DMS79 treated with DMSO at 0.1 percent for 48 hours (cell line): ENCODE measurements around the gene ZCCHC12.

Experiments
- DNase-seq: peaks from one replicate; lab custom pipeline; 2025; lab: John Stamatoyannopoulos, UW

ZCCHC12 gene

DNA sequence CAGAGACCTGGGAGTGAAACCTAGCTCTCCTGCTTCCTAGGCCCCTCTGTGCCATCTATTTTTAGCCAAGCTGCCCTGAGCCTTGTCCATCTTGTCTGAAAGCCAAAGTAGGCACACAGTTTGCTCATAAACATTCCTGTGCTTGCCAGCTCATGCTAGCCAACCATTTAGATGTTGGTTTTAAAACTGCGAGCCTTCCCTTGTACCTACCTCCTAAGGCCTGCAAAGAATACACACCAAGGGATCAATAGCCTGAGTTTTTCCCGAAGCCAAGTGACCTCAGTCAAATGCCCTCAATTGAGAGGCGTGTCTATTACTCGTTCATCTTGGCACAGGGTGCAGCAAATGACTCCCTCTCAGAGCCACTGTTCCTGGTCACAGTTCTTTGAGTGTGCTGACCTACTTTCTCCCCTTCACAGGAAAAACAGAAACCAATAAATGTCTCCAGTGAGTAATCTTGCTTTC, 48.5 kb downstream of the ZCCHC12 start:
- no peak for DNase-seq
